Measurements from ENCODE around the gene ENPP6. TPM values are rescaled to one million over a fixed set of nuclear protein-coding genes. Genes with fewer than 3 reads are reported as not detected.
"Not testable (repeated sequence)": the region's sequence is repeated elsewhere in the genome, so short reads cannot be mapped to it uniquely, and the experiment has no call there.

The ENPP6 gene
- total and polyA plus RNA-seq, 2 donors (not counting 3 experiments of a cell fraction or from before 2014, with no cell fraction given), result not detected

DNA sequence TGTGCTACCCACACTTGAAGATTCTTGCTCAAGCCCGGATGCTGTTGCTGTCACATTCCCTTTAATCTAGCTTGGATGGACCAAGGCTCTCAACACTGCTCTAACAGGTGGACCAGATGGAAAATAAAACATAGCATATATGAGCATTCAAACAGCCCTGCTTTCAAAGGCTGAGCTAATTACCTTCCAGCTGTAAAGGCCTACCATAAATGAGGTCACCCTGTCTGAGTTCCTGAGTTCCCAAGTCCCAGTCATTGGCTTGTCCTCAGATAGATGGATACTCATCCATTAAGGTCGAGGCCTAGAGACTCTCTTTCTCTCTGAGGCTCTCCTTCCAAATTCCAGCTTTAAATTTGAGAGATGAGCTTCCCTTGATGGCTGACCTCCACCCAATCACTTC is 165.1 kb downstream of the ENPP6 start:
- Histone ChIP-seq H3K9ac (replicated peaks; ENCODE audit: extremely low read depth, insufficient read depth, low read length) (no peak overlapping the region), H3K4me2 (ENCODE audit: insufficient read depth, low read length) (no peak overlapping the region), H3K4me1 (ENCODE audit: control insufficient read depth, extremely low read depth, insufficient read depth, low read length) (no peaks in the 10 kb centered on the region), H3K27me3 (ENCODE audit: control insufficient read depth in 2 of 2, insufficient read depth in 2 of 2, low read length in 2 of 2) (no peaks in the 10 kb centered on the region), H2AFZ (ENCODE audit: low read depth, low read length) (no peak overlapping the region), H3K79me2 (ENCODE audit: control insufficient read depth, insufficient read depth, low read length) (no peaks in the 10 kb centered on the region), H3K9me1 (replicated peaks; ENCODE audit: control insufficient read depth, extremely low read depth, insufficient read depth, low read length) (no peaks in the 10 kb centered on the region), H3K36me3 (ENCODE audit: control insufficient read depth in 2 of 2, extremely low read depth in 1 of 2, insufficient read depth in 2 of 2, low read length in 2 of 2) (no peaks in the 10 kb centered on the region), H3K4me3 (replicated peaks in 1 of 3; ENCODE audit: insufficient read depth in 1 of 3, low read depth in 1 of 3, low read length in 3 of 3) (no peak overlapping the region), H3K9me3 (replicated peaks; ENCODE audit: control insufficient read depth, insufficient read depth, low read length) (no peaks in the 10 kb centered on the region), H4K20me1 (replicated peaks; ENCODE audit: control insufficient read depth, extremely low read depth, insufficient read depth, low read length) (no peaks in the 10 kb centered on the region), H3K27ac (ENCODE audit: insufficient read depth, low read depth, low read length) (no peak overlapping the region)
- ChIA-PET POLR2A (no interaction called here), CTCF (no interaction called here)
- intact Hi-C loops (cut with micrococcal nuclease), result no loop called here
- dilution Hi-C loops (cut with MboI; ENCODE audit: extremely low pct_ligation_motif_present, low sequenced_read_pairs), result no loop called here
- no peak for DNase-seq (ENCODE audit: low read depth, low spot score)
- no peak for FAIRE-seq
- no TSS peak for BruUV-seq (replicated peaks)
- TF ChIP-seq, protein P1, sequence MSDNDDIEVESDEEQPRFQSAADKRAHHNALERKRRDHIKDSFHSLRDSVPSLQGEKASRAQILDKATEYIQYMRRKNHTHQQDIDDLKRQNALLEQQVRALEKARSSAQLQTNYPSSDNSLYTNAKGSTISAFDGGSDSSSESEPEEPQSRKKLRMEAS (IDR thresholded peaks at IDR 0.05; ENCODE audit: insufficient read depth, insufficient read length), result no peak
- TF ChIP-seq EZH2 (IDR thresholded peaks at IDR 0.05; ENCODE audit: borderline replicate concordance, low read depth, low read length, severe bottlenecking), result no peak
- TF ChIP-seq FOS (IDR thresholded peaks at IDR 0.05; ENCODE audit: borderline replicate concordance, insufficient read depth, low read length), result no peak
- TF ChIP-seq, protein P2, sequence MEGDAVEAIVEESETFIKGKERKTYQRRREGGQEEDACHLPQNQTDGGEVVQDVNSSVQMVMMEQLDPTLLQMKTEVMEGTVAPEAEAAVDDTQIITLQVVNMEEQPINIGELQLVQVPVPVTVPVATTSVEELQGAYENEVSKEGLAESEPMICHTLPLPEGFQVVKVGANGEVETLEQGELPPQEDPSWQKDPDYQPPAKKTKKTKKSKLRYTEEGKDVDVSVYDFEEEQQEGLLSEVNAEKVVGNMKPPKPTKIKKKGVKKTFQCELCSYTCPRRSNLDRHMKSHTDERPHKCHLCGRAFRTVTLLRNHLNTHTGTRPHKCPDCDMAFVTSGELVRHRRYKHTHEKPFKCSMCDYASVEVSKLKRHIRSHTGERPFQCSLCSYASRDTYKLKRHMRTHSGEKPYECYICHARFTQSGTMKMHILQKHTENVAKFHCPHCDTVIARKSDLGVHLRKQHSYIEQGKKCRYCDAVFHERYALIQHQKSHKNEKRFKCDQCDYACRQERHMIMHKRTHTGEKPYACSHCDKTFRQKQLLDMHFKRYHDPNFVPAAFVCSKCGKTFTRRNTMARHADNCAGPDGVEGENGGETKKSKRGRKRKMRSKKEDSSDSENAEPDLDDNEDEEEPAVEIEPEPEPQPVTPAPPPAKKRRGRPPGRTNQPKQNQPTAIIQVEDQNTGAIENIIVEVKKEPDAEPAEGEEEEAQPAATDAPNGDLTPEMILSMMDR (IDR thresholded peaks at IDR 0.05; ENCODE audit: extremely low read depth in 1 of 2, insufficient read depth in 1 of 2, low read depth in 1 of 2, low read length in 2 of 2), result no peak
- no peak for TF ChIP-seq POLR2AphosphoS5 (IDR thresholded peaks at IDR 0.05; ENCODE audit: insufficient read depth, low read depth, low read length)
- no peak for TF ChIP-seq GATA2 (IDR thresholded peaks at IDR 0.05; ENCODE audit: insufficient read depth, insufficient read length, low read depth, low read length)
- TF ChIP-seq JUN (IDR thresholded peaks at IDR 0.05; ENCODE audit: borderline replicate concordance, insufficient read depth, insufficient read length, low read depth), result no peak
- no peak for TF ChIP-seq MYC (IDR thresholded peaks at IDR 0.05; ENCODE audit: low read depth, low read length)
- no peak for TF ChIP-seq POLR2A (IDR thresholded peaks at IDR 0.05; ENCODE audit: low read depth, low read length)

DNA sequence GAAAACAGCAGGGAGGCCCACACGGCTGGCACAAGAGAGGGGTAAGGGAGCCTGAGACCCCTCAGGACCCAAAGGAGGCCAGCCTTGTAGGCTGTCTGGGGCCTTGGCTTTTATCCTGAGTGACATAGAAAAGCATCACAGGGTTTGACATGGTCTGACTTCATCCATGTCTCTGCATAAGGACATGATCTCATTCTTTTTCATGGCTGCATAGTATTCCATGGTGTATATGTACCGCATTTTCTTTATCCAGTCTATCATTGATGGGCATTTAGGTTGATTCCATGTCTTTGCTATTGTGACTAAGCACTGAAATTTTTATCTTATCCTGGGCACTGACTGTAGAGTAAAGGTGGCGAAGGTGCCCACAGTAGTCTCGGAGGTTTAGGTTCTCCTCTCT is 166.4 kb downstream of the ENPP6 start:
- DNase-seq (ENCODE audit: low read depth, low spot score); H3K27ac ChIP-seq (ENCODE audit: insufficient read depth, low read depth, low read length); H3K79me2 ChIP-seq (ENCODE audit: control insufficient read depth, insufficient read depth, low read length); H3K9ac ChIP-seq (replicated peaks; ENCODE audit: extremely low read depth, insufficient read depth, low read length); H3K4me3 ChIP-seq (replicated peaks in 1 of 3; ENCODE audit: insufficient read depth in 1 of 3, low read depth in 1 of 3, low read length in 3 of 3); H2AFZ ChIP-seq (ENCODE audit: low read depth, low read length); H3K36me3 ChIP-seq (ENCODE audit: control insufficient read depth in 2 of 2, extremely low read depth in 1 of 2, insufficient read depth in 2 of 2, low read length in 2 of 2); H3K9me1 ChIP-seq (replicated peaks; ENCODE audit: control insufficient read depth, extremely low read depth, insufficient read depth, low read length); CTCF ChIA-PET; BruUV-seq (replicated peaks); H3K9me3 ChIP-seq (replicated peaks; ENCODE audit: control insufficient read depth, insufficient read depth, low read length); H3K4me2 ChIP-seq (ENCODE audit: insufficient read depth, low read length); POLR2A ChIA-PET; H3K27me3 ChIP-seq (ENCODE audit: control insufficient read depth in 2 of 2, insufficient read depth in 2 of 2, low read length in 2 of 2); intact Hi-C loops (cut with micrococcal nuclease); H3K4me1 ChIP-seq (ENCODE audit: control insufficient read depth, extremely low read depth, insufficient read depth, low read length); FAIRE-seq; dilution Hi-C loops (cut with MboI; ENCODE audit: extremely low pct_ligation_motif_present, low sequenced_read_pairs); H4K20me1 ChIP-seq (replicated peaks; ENCODE audit: control insufficient read depth, extremely low read depth, insufficient read depth, low read length): not testable (repeated sequence)

Data from endothelial cell of umbilical vein (primary cell).